HFF-Myc (cell line): Measurements from ENCODE around the gene BRD4.
A peak's percentile ranks its signal among the peaks of the same experiment; 100 is the strongest.

Source experiments
- DNase-seq: peaks from one replicate; pipeline ENCODE4 v3.0.0-alpha.2; 2011; ENCODE audit warnings: low read depth; ENCODE audit errors: extremely low read depth
- H3K4me3 ChIP-seq: replicated peaks from 2 replicates; pipeline ENCODE4 v1.5.1; 2011; ENCODE audit warnings: low read depth, mild to moderate bottlenecking, control low read depth, low read length
- CTCF ChIP-seq: IDR thresholded peaks from 2 replicates; pipeline ENCODE4 v1.5.1; 2012; ENCODE audit warnings: mild to moderate bottlenecking, low read depth, low read length, control low read depth; ENCODE audit errors: missing control alignments

BRD4 gene

GRCh38 chr19:15320116-15320515 lies 12.2 kb downstream of the BRD4 start:
- no peak for TF ChIP-seq CTCF
- DNase-seq: peak; percentile 44
- H3K4me3 ChIP-seq: no peak overlapping the region

GRCh38 chr19:15318241-15318691 lies 14.1 kb downstream of the BRD4 start:
- DNase-seq: no peak
- H3K4me3 ChIP-seq: no peak overlapping the region
- no peak for TF ChIP-seq CTCF

GRCh38 chr19:15317392-15318071 lies 14.8 kb downstream of the BRD4 start:
- TF ChIP-seq CTCF: no peak
- no peak overlapping the region for H3K4me3 ChIP-seq
- DNase-seq: no peak

- TF ChIP-seq CTCF: no peak
- no peak for DNase-seq
- H3K4me3 ChIP-seq: no peak overlapping the region
These were observed 15.8 kb downstream of the BRD4 start for GRCh38 chr19:15316498-15316897.

GRCh38 chr19:15315101-15315500 lies 17.2 kb downstream of the BRD4 start:
- no peak overlapping the region for H3K4me3 ChIP-seq
- no peak for DNase-seq
- TF ChIP-seq CTCF: no peak

GRCh38 chr19:15313649-15314279 lies 18.6 kb downstream of the BRD4 start:
- H3K4me3 ChIP-seq: no peak overlapping the region
- no peak for TF ChIP-seq CTCF
- no peak for DNase-seq
